CD14-positive monocyte (primary cell): ENCODE results near the gene CNTD1. TPM values are rescaled to one million over a fixed set of nuclear protein-coding genes. Genes with fewer than 3 reads are reported as not detected.
"Not testable (repeated sequence)": the region's sequence is repeated elsewhere in the genome, so short reads cannot be mapped to it uniquely, and the experiment has no call there.

Experiments used
- DNase-seq, 3 donors: peaks; one replicate each; pipeline ENCODE4 v3.0.0-alpha.2; 2011 to 2022
- H2AFZ ChIP-seq: 2 replicates; pipeline ENCODE4 v1.6.0; 2012; ENCODE audit warnings: mild to moderate bottlenecking, low read depth, low read length, inconsistent platforms; ENCODE audit not compliant: insufficient read depth, poor library complexity, severe bottlenecking
- H3K27ac ChIP-seq, 2 donors: 1 replicate in 1 of 2; 2 replicates in 1 of 2; pipeline ENCODE4 v1.5.1; 2012 to 2013; ENCODE audit warnings: low read length in 2 of 2, control low read depth in 1 of 2, inconsistent platforms in 1 of 2, low read depth in 1 of 2, mild to moderate bottlenecking in 1 of 2
- H3K27me3 ChIP-seq, 2 donors: one replicate each; pipeline versions ENCODE4 v1.6.0 to v1.6.1; 2011 to 2013; ENCODE audit warnings: low read length in 2 of 2; ENCODE audit not compliant: control insufficient read depth in 2 of 2, insufficient read depth in 2 of 2
- H3K36me3 ChIP-seq, 2 donors: replicated peaks in 1 of 2; 1 replicate in 1 of 2; 2 replicates in 1 of 2; pipeline versions ENCODE4 v1.5.1 to v1.6.1; 2012 to 2013; ENCODE audit warnings: low read length in 2 of 2, control low read depth in 1 of 2, inconsistent platforms in 1 of 2, mild to moderate bottlenecking in 1 of 2; ENCODE audit not compliant: insufficient read depth in 2 of 2, control insufficient read depth in 1 of 2
- H3K4me1 ChIP-seq, 2 donors: 1 replicate in 1 of 2; 2 replicates in 1 of 2; pipeline versions ENCODE4 v1.5.1 to v1.6.1; 2012 to 2013; ENCODE audit warnings: low read length in 2 of 2, control low read depth in 1 of 2, inconsistent platforms in 1 of 2, mild to moderate bottlenecking in 1 of 2, moderate library complexity in 1 of 2; ENCODE audit not compliant: insufficient read depth in 2 of 2, control insufficient read depth in 1 of 2
- H3K4me2 ChIP-seq: replicated peaks from 2 replicates; pipeline ENCODE3; 2012; ENCODE audit warnings: low read length, moderate library complexity, mild to moderate bottlenecking; ENCODE audit not compliant: poor library complexity, severe bottlenecking; ENCODE audit errors: extremely low read depth
- H3K4me3 ChIP-seq, 3 experiments: fragments of 200-600 bp in 1 of 3; sonication (generic) in 1 of 3; replicated peaks in 1 of 3; 1 replicate in 2 of 3; 2 replicates in 1 of 3; pipeline ENCODE4 v1.5.1; 2011 to 2013; ENCODE audit warnings: low read length in 3 of 3, mild to moderate bottlenecking in 3 of 3, control low read depth in 2 of 3, low read depth in 2 of 3, inconsistent platforms in 1 of 3, moderate library complexity in 1 of 3
- H3K79me2 ChIP-seq: 2 replicates; pipeline ENCODE4 v1.6.0; 2012; ENCODE audit warnings: mild to moderate bottlenecking, control low read depth, inconsistent platforms, low read length, moderate library complexity; ENCODE audit not compliant: insufficient read depth
- H3K9ac ChIP-seq: 2 replicates; pipeline ENCODE4 v1.6.0; 2017; ENCODE audit warnings: low read length, mild to moderate bottlenecking; ENCODE audit not compliant: insufficient read depth, poor library complexity, severe bottlenecking
- H3K9me3 ChIP-seq, 2 donors: replicated peaks in 1 of 2; 1 replicate in 1 of 2; 2 replicates in 1 of 2; pipeline versions ENCODE4 v1.5.1 to v1.6.1; 2012 to 2013; ENCODE audit warnings: low read length in 2 of 2, control low read depth in 1 of 2; ENCODE audit not compliant: control insufficient read depth in 1 of 2, insufficient read depth in 1 of 2
- H4K20me1 ChIP-seq: 2 replicates; pipeline ENCODE4 v1.6.0; 2012; ENCODE audit warnings: mild to moderate bottlenecking, low read length, control low read depth, moderate library complexity; ENCODE audit not compliant: insufficient read depth
- H3K27ac Mint-ChIP-seq, 7 donors: one replicate each; pipeline ENCODE4 v1.8.0; 2020; ENCODE audit warnings: mild to moderate bottlenecking in 7 of 7, mixed read lengths in 7 of 7, moderate library complexity in 6 of 7, inconsistent platforms in 2 of 7
- H3K27me3 Mint-ChIP-seq, 3 donors: one replicate each; pipeline ENCODE4 v1.8.0; 2021 to 2022; ENCODE audit warnings: low read depth in 3 of 3, mild to moderate bottlenecking in 3 of 3, mixed read lengths in 3 of 3, moderate library complexity in 3 of 3, inconsistent platforms in 1 of 3
- H3K36me3 Mint-ChIP-seq, 2 donors: one replicate each; pipeline ENCODE4 v1.8.0; 2020; ENCODE audit warnings: mixed read lengths in 2 of 2, inconsistent platforms in 1 of 2, mild to moderate bottlenecking in 1 of 2
- H3K4me1 Mint-ChIP-seq: one replicate; pipeline ENCODE4 v1.8.0; 2020; ENCODE audit warnings: mild to moderate bottlenecking, mixed read lengths
- H3K4me3 Mint-ChIP-seq, 2 donors: one replicate each; pipeline ENCODE4 v1.8.0; 2020; ENCODE audit warnings: mild to moderate bottlenecking in 2 of 2, mixed read lengths in 2 of 2, moderate library complexity in 1 of 2
- H3K9me3 Mint-ChIP-seq, 7 donors: one replicate each; pipeline ENCODE4 v1.8.0; 2020 to 2022; ENCODE audit warnings: mixed read lengths in 7 of 7, mild to moderate bottlenecking in 6 of 7, moderate library complexity in 6 of 7, inconsistent platforms in 2 of 7
- CTCF ChIP-seq: fragments of 200-600 bp; IDR thresholded peaks from one replicate; pipeline ENCODE4 v1.8.0; 2022; ENCODE audit warnings: antibody characterized with exemption, mild to moderate bottlenecking
- WGBS: methylation state at CpG from one replicate; pipeline ENCODE4 v1.1.5; 2013; ENCODE audit warnings: missing lambda C conversion rate; ENCODE audit not compliant: insufficient coverage; 5-methylcytosine and 5-hydroxymethylcytosine counted together
- intact Hi-C, 2 donors: fragments of 100-400 bp; cut with micrococcal nuclease; formaldehyde crosslinking; loops; one replicate each; pipeline versions ENCODE4 v1.15.0 to v1.15.1; 2023
- polyA plus RNA-seq, 3 donors: library from polyadenylated mRNA; depleted of rRNA in 1 of 3; unstranded in 2 of 3; stranded (reverse) in 1 of 3; fragments of 300-500 nt in 2 of 3; fragments of >200 nt in 1 of 3; fragmentation: Illumina TruSeq in 2 of 3; gene quantifications; 1 replicate in 2 of 3; 2 replicates in 1 of 3; pipeline ENCODE4 v1.2.3, GENCODE V29; 2012 to 2021

The CNTD1 gene
- polyA plus RNA-seq, 3 donors: not detected

GRCh38 chr17:42855048-42855596 is 56.5 kb downstream of the CNTD1 start:
- no peak overlapping the region for H3K9ac ChIP-seq
- intact Hi-C loops: no loop called here
- no peaks in the 10 kb centered on the region for H3K36me3 Mint-ChIP-seq

GRCh38 chr17:42856093-42856492 is 57.4 kb downstream of the CNTD1 start:
- intact Hi-C loops, H3K4me1 ChIP-seq, H3K27ac ChIP-seq, H3K36me3 ChIP-seq, H2AFZ ChIP-seq, H3K79me2 ChIP-seq, H3K27me3 ChIP-seq, H3K27me3 Mint-ChIP-seq, H3K9ac ChIP-seq, DNase-seq, H4K20me1 ChIP-seq, H3K9me3 Mint-ChIP-seq, H3K36me3 Mint-ChIP-seq, H3K9me3 ChIP-seq, H3K4me1 Mint-ChIP-seq, H3K4me2 ChIP-seq, H3K4me3 Mint-ChIP-seq, H3K4me3 ChIP-seq: not testable (repeated sequence)
- 86% methylated on average over 1 of the region's 8 CpGs for WGBS
- H3K27ac Mint-ChIP-seq: peak overlapping the region in 1 of 7 donors; percentile 73

More at GRCh38 chr17:42855048-42855596, 56.5 kb downstream of the CNTD1 start:
- peak overlapping the region in 1 of 7 donors; percentile 46 for H3K27ac Mint-ChIP-seq
- H3K36me3 ChIP-seq: no peaks in the 10 kb centered on the region
- no peaks in the 10 kb centered on the region for H3K79me2 ChIP-seq
- no peaks in the 10 kb centered on the region for H3K27me3 ChIP-seq
- peak; percentile 48 to 59 (median 50) for DNase-seq
- H3K4me2 ChIP-seq: no peak overlapping the region
- no peaks in the 10 kb centered on the region for H4K20me1 ChIP-seq
- H3K4me1 Mint-ChIP-seq: peaks cover 6% of the 10 kb centered on the region
- no peak for TF ChIP-seq CTCF
- H3K9me3 Mint-ChIP-seq: peaks cover 0 to 1% (median 0%) of the 10 kb centered on the region in 7 donors
- peaks cover 0 to 5% (median 2%) of the 10 kb centered on the region in 3 donors for H3K27me3 Mint-ChIP-seq
- WGBS: 74% methylated on average over 4 of the region's 8 CpGs
- H3K9me3 ChIP-seq: no peaks in the 10 kb centered on the region
- H2AFZ ChIP-seq: peak overlapping the region; percentile 35
- no peak overlapping the region for H3K4me3 ChIP-seq
- no peak overlapping the region for H3K4me3 Mint-ChIP-seq
- H3K4me1 ChIP-seq: peaks cover 0 to 8% of the 10 kb centered on the region in 2 donors
- H3K27ac ChIP-seq: no peak overlapping the region

GRCh38 chr17:42856516-42856915 is 57.9 kb downstream of the CNTD1 start:
- H4K20me1 ChIP-seq, H3K4me1 ChIP-seq, H3K27ac Mint-ChIP-seq, H3K9me3 ChIP-seq, H3K9me3 Mint-ChIP-seq, DNase-seq, H3K4me2 ChIP-seq, H3K36me3 ChIP-seq, H3K36me3 Mint-ChIP-seq, H3K27me3 Mint-ChIP-seq, H3K4me1 Mint-ChIP-seq, H3K4me3 Mint-ChIP-seq, intact Hi-C loops, H2AFZ ChIP-seq, H3K79me2 ChIP-seq, H3K27me3 ChIP-seq, H3K27ac ChIP-seq, H3K4me3 ChIP-seq, H3K9ac ChIP-seq: not testable (repeated sequence)
- 98% methylated on average over 5 of the region's 8 CpGs for WGBS
